Vagina (tissue), 2 donors: ENCODE measurements around the gene ERICH4. TPM values are rescaled to one million over a fixed set of nuclear protein-coding genes. Genes with fewer than 3 reads are reported as not detected.

Experiments used
- DNase-seq, 2 donors: peaks; one replicate each; pipeline ENCODE4 v3.0.0-alpha.2; 2017; ENCODE audit errors: extremely low spot score in 2 of 2
- H3K27ac ChIP-seq: fragments of 200-600 bp; sonication (generic); one replicate; pipeline ENCODE4 v1.5.1; 2019
- H3K27me3 ChIP-seq: fragments of 200-600 bp; sonication (generic); one replicate; pipeline ENCODE4 v1.5.1; 2019
- H3K36me3 ChIP-seq, 2 donors: fragments of 200-600 bp; sonication (generic); one replicate each; pipeline ENCODE4 v1.5.1; 2017 to 2019
- H3K4me1 ChIP-seq: fragments of 200-600 bp; sonication (generic); one replicate; pipeline ENCODE4 v1.5.1; 2019
- H3K4me3 ChIP-seq, 2 donors: fragments of 200-600 bp; sonication (generic); 1 replicate in 1 of 2; 2 replicates in 1 of 2; pipeline ENCODE4 v1.5.1; 2016 to 2019
- H3K9me3 ChIP-seq: fragments of 200-600 bp; sonication (generic); one replicate; pipeline ENCODE4 v1.5.1; 2019
- CTCF ChIP-seq, 3 experiments: fragments of 450-650 bp in 2 of 3; fragments of 200-600 bp in 1 of 3; sonication (generic) in 1 of 3; IDR thresholded peaks; one replicate each; pipeline ENCODE4 v1.5.1; 2017 to 2019; ENCODE audit warnings: antibody characterized with exemption in 3 of 3, mild to moderate bottlenecking in 2 of 3, moderate library complexity in 2 of 3
- POLR2A ChIP-seq, 2 donors: fragments of 450-650 bp; IDR thresholded peaks; one replicate each; pipeline ENCODE4 v1.6.1; 2017; ENCODE audit warnings: antibody characterized with exemption in 2 of 2, mild to moderate bottlenecking in 2 of 2, moderate library complexity in 2 of 2
- POLR2AphosphoS5 ChIP-seq, 2 donors: sonication (generic); formaldehyde crosslinking; IDR thresholded peaks; one replicate each; pipeline ENCODE4 v1.9.0; 2017; ENCODE audit warnings: antibody characterized with exemption in 2 of 2, mild to moderate bottlenecking in 2 of 2, low read depth in 1 of 2; ENCODE audit not compliant: insufficient read depth in 1 of 2
- intact Hi-C: fragments of 100-400 bp; cut with DNase I; formaldehyde crosslinking; loops from one replicate; pipeline ENCODE4 v1.15.1; 2023
- total RNA-seq: library from RNA; depleted of rRNA; stranded (reverse); fragments of >200 nt; gene quantifications from one replicate; pipeline ENCODE4 v1.2.3, GENCODE V29; 2016

The ERICH4 gene
- total RNA-seq: not detected

GRCh38 chr19:41442473-41443355 lies at the start of gene ERICH4:
TSS of gene ERICH4 (plus strand) at chr19:41443156. CDS start at chr19:41443170, 14 bp downstream.
- Histone ChIP-seq H3K4me3 (no peak within 1 kb of the TSS), H3K27ac (no peak within 1 kb of the TSS), H3K9me3 (no peaks in the 10 kb centered on the region), H3K36me3 (no peaks in the 10 kb centered on the region), H3K27me3 (no peaks in the 10 kb centered on the region), H3K4me1 (peaks cover 20% of the 10 kb centered on the region)
- no peak for DNase-seq
- TF ChIP-seq POLR2AphosphoS5 (IDR thresholded peaks at IDR 0.05; ENCODE audit: insufficient read depth in 1 of 2, low read depth in 1 of 2): no peak
- TF ChIP-seq POLR2A (IDR thresholded peaks at IDR 0.05): no peak
- TF ChIP-seq CTCF (IDR thresholded peaks at IDR 0.05): no peak
- intact Hi-C loops: no loop called here

GRCh38 chr19:41395355-41395754 lies 47.6 kb upstream of the ERICH4 start:
- TF ChIP-seq CTCF (IDR thresholded peaks at IDR 0.05) (no peak), POLR2A (IDR thresholded peaks at IDR 0.05) (no peak), POLR2AphosphoS5 (IDR thresholded peaks at IDR 0.05; ENCODE audit: insufficient read depth in 1 of 2, low read depth in 1 of 2) (no peak)
- H3K4me3 ChIP-seq: no peak overlapping the region
- intact Hi-C loops: no loop called here
- H3K4me1 ChIP-seq: peaks cover 39% of the 10 kb centered on the region
- H3K27ac ChIP-seq: no peak overlapping the region
- no peaks in the 10 kb centered on the region for H3K27me3 ChIP-seq
- no peaks in the 10 kb centered on the region for H3K9me3 ChIP-seq
- peaks cover 0 to 3% of the 10 kb centered on the region in 2 donors for H3K36me3 ChIP-seq
- DNase-seq: no peak

GRCh38 chr19:41397086-41398049 lies 45.6 kb upstream of the ERICH4 start, which contains the start of the genes BCKDHA and EXOSC5:
TSS of gene BCKDHA (plus strand) at chr19:41397818. CDS start at chr19:41397828, 10 bp downstream.
TSS of gene EXOSC5 (minus strand) at chr19:41397359. CDS start at chr19:41397328, 31 bp downstream.
- H3K36me3 ChIP-seq: no peaks in the 10 kb centered on the region
- H3K9me3 ChIP-seq: no peaks in the 10 kb centered on the region
- peak; percentile 98 to 99 for DNase-seq
- no peaks in the 10 kb centered on the region for H3K27me3 ChIP-seq
- intact Hi-C loops: no loop called here
- H3K27ac ChIP-seq: peak within 1 kb of the TSS; percentile 90
- TF ChIP-seq POLR2A (IDR thresholded peaks at IDR 0.05): no peak
- peak; percentile 86 to 99 for TF ChIP-seq POLR2AphosphoS5 (IDR thresholded peaks at IDR 0.05; ENCODE audit: insufficient read depth in 1 of 2, low read depth in 1 of 2)
- no peak for TF ChIP-seq CTCF (IDR thresholded peaks at IDR 0.05)
- H3K4me1 ChIP-seq: peaks cover 54% of the 10 kb centered on the region
- H3K4me3 ChIP-seq: peak within 1 kb of the TSS; percentile 71 to 98

GRCh38 chr19:41398050-41398418 lies 44.9 kb upstream of the ERICH4 start:
- Histone ChIP-seq H3K4me1 (peaks cover 60% of the 10 kb centered on the region), H3K36me3 (no peaks in the 10 kb centered on the region), H3K27me3 (no peaks in the 10 kb centered on the region), H3K4me3 (peak overlapping the region; percentile 71 to 98), H3K9me3 (no peaks in the 10 kb centered on the region), H3K27ac (peak overlapping the region; percentile 90)
- intact Hi-C loops: no loop called here
- DNase-seq: no peak
- TF ChIP-seq POLR2A (IDR thresholded peaks at IDR 0.05) (no peak), POLR2AphosphoS5 (IDR thresholded peaks at IDR 0.05; ENCODE audit: insufficient read depth in 1 of 2, low read depth in 1 of 2) (no peak), CTCF (IDR thresholded peaks at IDR 0.05) (no peak)
